DMS53 treated with DMSO at 0.1 percent for 48 hours (cell line): ENCODE measurements around the gene CCDC92B.
A peak's percentile ranks its signal among the peaks of the same experiment; 100 is the strongest.

Source experiments
- DNase-seq: peaks from one replicate; lab custom pipeline; 2025; ENCODE audit not compliant: unreplicated experiment; lab: John Stamatoyannopoulos, UW

CCDC92B gene

DNA sequence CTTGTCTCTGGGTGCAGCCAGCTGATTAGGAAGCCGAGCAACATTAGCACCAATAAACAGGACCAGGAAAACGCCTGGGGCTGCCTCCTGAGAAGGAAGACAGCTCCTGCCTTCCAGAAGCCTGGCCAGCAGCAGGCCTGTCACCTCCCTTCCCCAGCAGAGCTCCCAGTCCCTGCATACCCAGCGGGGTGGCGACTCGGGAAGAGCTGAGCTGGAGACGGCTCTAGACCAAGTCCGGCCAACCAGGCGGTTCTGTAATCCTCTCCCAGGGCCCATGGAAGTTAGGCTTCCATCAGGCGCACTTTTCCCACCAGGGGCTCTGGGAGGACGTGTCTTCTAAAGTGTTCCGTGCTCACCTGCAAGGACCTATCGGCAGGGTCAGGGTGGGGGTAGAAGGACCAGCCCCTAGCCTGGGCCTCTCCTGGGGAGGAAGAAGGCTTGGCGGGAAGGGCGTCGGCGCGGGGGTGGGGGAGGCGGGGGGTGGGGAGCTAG lies 25.9 kb downstream of the CCDC92B start:
- DNase-seq = no peak

DNA sequence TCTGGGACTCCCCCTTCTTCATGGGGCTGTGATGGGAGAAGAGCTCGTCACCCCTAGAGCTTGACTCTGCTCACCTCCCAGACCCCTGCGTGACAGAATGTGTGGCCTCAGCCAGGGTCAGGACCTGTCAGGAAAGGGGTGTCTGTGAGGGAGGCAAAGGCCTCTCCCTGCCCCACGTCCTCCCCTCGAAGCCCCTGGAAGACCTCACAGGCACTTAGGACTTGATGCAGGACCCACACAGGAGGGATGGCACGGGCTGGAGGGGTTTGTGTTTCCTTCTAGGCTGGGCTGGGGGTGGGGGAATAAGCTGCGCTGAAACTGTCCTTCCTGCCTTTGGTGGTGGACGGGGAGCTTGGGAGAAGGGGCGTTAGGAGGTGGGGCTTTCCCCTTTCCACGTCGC lies 26.8 kb downstream of the CCDC92B start:
- DNase-seq = no peak

DNA sequence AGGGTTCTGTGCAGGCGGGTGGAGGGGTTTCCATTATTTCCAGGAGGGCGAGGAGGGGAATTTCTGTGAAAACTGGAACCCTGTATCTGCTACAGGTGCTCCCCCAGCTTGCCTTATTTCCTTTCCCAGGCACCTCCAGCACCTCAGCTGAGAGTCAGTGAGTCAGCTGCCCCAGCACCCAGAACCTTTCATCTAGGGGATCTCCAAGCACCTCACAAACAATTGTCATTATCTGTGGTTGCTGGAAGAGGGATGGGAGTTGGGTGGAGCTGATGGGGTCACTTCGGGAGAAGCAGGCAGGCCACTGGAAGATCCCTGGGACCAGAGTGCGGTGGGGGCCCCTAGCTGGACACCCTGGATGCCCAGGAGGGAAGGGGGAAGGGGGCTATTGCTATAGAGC lies 27.8 kb downstream of the CCDC92B start:
- DNase-seq = no peak

DNA sequence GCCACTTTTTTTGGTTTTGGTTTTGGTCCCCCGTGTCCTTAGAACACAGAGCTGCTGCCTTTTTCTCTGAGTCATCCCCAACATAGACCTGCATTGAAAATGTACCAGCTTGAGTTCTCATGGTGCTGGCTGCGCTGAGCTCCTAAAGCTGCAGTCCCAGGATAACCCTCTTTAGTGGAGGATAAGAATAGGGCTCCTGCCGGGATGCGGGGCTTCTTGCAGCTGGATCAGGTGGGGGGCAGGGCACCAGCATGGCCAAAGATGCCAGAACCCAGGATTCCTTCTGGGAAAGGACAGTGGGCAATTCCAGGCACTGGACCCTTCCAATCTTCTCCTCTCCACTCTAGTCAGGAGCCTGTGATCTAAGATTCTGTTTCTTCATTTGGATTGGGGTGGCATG lies 29.6 kb downstream of the CCDC92B start:
- no peak for DNase-seq

DNA sequence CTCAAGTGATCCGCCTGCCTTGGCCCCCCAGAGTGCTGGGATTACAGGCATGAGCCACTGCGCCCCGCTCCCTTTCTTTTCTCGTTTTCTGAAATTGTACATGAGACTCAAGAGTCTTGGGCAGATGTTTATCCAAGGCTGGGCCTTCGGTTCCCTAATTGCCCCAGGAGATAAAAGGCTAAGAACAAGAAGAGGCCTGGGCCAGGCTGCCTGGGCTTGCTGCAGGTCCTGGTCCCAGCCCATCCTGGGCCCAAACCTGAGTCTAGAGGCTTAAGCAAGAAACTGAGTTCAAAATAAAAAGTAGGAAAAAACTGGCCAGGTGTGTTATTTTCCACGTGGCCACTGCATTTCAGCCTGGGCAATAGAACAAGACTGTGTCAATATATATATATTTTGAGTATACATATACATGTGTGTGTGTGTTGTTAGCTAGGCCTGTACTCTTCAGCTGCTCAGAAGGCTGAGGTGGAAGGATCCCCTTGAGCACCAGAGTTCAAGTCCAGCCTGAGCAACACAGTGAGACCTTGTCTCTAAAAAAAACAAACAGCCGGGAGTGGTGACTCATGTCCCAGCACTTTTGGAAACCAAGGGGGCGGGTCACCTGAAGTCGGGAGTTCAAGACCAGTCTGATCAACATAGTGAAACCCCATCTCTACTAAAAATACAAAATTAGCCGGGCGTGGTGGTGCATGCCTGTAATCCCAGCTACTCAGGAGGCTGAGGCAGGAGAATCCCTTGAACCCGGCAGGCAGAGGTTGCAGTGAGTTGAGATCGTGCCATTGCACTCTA lies 31.1 kb downstream of the CCDC92B start:
- no peak for DNase-seq

DNA sequence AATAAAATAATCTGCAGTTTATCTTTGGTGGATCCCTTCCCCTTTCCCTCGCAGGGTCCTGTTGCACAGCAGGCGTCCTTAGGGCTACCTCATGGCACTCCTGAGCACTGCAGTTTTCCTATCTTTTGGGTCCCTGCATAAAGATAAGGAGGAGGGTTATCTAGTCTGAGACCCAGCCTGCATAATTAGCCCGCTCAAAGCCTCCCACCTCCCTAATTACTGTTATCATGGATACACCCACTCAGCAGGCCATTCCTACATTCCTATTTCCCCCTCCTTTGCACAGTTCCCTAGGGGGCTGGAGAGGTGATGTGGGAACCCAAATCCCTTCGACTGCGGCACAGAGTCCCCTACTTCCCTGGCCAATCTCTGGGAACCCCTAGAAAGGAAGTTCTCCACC lies 32.8 kb downstream of the CCDC92B start:
- DNase-seq = no peak

DNA sequence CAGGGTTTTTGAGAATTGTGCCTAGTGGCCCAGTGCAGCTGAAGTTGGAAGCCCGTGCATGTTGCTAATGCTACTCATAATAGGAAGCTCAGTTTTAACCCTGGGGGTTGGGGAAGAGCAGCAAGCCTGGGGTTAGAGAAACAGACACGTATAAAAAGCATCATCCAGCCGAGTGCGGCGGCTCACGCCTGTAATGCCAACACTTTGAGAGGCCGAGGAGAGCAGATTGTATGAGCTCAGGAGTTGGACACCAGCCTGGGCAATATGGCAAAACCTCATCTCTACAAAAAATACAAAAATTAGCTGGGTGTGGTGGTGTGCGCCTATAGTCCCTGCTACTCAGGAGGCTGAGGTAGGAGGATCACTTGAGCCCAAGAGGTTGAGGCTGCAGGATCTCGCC lies 35.6 kb downstream of the CCDC92B start:
- no peak for DNase-seq

DNA sequence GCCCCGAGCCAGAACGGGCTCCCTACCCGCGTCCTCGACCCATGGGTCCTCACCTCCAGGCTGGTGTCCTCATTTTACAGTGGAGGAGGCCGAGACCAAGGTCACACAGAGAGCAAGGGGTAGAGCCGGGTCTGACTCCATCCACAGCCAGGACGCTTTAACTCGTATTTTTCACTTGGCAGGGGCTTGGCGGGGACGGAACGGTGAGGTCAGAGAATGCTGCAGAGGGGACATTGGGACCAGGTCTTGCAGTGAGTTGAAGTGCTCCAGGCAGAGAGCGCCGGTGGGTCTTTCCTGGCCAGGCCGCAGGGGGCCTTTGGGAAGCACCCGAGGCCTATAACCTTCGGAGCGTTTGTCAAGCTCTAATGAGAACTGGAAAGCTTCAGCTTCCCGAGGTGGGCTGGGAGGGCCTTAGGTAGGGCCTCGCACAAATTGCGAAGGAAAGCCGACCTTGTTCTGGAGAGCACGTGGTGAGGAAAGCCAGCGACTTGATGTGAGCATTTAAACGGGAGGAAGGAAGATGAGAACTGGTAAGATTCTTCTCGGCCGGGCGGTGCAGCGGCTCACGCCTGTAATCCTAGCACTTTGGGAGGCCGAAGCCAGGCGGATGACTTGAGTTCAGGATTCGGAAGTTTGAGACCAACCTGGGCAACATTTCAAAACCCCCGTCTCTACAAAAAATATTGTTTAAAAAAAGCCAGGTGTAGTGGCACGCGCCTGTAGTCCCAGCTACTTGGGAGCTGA lies 37.0 kb downstream of the CCDC92B start:
- DNase-seq = no peak

DNA sequence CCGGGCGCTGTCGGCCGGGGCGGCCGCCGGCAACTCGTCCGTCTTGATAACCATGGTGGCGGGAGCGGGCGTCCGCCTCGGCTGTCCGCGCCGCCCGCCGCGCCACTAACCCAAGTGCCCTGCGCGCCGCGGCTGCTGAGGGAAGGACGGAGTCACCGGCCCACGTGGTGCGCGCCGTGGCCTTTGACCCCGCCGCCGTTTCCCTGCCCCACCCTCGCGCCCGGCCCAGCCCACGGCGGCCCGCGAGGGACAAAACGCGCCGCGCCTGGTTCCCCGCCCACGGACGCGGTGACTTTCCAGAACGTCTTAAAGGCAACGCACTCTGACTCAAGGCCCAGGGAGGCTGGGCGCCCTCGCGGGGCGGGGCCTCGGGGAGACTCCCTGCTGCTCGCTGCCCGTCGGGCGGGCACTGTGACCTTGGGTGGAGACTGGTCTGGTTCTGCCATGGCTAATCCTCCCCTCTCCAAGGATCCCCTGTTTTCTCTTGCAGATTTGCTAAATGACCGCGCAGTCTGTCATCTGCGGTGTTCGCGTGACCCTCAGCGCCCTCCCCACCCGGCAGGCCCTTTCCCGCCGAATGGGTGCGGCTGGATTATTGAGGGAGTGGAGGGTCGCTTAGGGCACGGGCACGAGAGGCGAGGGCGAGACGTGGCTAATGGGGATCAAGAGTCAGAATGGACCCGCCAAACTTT lies 37.7 kb downstream of the CCDC92B start, which contains the start of gene CLUH:
Gene CLUH (minus strand): TSS at position 157 of the 692 bp plus-strand sequence. CDS start 103 bp downstream, at position 54.
- DNase-seq = peak; percentile 79

DNA sequence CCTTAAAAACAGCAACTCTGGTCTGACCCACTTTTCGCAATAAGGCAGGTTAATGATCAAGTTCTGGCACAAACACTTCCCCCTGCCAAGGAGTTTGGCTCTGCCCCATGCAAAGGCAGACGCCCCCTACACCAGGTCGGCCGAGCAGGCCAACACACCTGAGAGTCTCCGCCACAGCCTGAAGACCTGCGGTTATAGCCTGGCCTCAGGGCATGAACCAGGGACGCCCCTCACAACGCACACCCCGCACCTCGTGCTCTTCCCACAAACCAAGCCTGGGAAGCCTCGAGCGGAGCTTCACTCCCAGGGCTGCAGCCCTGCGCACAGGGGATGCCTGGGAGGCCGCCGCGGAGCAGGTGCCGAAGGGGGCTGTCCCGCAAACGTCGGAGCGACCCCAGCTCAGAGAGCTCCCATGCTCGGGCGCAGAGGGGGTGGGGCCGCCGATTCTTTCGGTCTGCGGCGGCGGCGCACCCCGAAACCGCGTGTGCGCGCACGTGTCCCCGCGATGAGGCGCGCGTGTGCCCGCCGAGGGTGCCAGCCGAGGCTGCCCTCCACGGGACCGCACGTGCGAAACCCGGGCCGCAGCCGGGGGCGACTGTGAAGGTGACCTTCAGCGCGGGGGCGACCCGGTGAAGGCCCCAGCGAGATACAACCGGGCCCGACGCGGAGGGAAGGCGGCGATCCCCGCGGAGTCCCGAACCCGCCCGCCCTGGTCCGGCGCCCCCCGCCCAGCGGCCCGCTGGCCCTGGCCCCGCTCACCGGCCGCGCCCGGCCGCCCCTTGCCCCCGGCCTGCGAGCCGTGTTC lies 38.4 kb downstream of the CCDC92B start:
- DNase-seq = no peak

DNA sequence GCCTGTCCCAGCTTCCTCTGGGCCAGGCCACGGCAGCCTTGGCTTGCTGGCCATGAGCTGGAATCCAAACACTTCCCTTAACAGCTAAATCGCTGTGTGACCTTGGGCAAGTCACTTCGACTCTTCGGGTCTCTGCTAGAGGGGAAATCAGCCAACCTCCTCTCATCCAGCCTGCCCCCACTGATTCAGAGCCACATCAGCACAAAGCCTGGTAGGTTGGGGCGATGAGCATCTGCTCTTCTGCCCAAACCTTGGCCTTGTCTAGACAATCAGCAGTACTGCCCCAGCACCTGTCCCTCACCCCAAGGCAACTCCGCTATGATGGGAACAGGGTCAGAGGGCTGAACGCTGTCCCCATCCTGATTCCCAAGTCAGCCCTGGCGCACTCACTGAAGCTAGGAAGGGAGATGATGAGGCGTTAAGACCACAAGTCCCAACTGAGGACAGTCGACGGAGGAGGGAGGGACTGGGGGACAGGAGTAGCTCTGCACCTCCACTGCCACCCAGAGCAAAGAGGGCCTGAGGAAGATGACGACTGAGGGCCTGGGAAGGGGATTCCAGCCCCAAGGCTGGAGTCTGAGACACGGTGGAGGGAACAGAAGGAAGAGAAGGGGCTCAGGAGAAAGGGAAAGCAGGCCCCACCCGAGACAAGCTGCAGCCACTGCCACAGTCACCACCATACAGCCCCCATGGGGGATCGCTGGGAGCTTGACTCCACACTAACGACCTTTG lies 39.2 kb downstream of the CCDC92B start:
- DNase-seq = no peak

DNA sequence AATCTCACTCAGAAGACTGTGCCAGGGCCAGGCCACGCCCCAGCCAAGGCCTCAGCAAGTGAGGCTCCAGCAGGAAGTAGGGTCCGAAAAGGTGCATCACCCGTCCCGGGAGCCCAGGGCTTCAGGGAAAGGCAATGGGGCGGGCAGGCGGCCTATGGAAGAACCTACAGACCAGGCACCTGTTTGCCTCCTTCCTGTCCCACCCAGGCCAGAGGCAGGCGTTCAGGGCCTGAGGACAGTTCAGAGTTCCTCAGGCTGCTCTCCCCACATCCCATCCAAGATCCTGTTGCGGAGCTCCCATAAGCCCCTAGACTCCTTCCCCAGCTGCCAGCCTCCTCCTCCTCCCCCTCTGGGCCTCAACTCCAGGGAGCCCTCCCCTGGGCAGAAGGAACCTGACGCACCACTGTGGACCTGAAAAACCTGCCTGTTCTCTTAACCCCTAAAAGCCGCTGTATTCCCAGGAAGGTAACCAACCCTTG lies 40.2 kb downstream of the CCDC92B start:
- DNase-seq = no peak

DNA sequence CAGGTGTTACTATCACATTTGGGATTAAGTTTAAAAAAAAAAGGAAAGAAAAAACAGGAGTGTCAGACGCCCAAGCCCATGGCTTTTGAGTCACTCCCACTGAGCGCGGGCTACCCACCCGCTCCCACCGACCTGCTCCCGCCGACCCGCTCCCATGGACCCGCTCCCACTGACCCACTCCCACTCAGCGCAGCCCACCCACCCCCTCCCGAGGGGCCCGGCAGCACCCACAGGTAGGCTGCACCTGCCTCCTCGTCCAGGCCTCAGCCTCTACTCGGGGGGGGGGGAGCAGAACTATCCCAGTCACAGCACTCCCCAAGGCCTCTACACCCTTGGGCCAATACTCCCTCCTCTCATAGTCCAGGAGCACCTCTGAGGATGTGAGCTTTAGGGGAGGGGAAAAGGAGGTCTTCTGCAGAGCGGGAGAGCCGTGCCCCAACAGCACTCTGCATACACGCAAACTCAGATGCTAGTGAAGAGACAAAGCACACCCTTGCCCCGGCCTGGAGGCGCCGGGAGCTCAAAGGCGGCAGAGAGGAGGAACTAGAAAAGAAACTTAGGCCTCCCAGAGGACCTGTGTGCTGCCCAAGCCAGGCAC lies 40.8 kb downstream of the CCDC92B start:
- DNase-seq = no peak

DNA sequence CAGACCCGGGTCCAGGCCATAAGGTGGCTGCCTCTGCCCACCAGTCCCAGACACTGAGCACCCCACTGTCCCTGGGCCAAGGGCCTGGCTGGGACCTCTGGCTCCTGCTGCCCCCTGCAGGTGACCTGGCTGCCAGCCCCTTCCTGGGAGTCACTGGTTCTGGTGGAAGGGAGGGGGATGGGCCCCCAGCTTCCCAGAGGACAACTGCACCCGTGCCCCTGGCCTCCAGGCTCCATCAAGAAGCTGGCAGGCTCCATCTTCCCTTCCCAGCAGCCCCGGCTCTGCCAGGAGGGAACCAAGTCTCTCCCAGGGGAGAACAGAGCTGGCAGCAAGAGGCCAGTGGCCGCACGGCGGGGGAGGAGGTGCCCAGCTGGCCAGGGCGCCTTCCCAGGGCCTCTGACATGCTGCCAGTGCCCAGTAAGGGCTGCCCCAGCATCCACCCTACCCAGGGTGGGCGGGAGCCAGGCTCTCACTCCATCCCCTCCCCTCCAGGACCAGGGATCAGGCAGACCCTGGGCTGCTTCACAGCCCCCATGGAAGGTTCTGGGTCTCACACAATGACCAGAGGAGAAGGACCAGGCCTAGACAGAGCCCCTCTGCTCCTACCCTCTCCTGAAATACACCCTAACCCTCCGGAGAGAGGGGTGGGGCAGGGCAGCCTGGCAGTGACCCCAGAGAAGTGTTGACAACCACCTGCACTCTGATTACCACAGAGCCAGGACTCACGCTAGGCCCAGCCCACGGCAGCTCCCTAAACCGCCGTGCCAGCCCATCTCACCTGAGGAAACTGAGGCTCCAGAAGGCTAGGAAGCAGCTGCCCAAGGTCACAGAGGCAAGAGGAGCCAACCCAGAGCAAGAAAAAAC lies 41.5 kb downstream of the CCDC92B start:
- DNase-seq = no peak

DNA sequence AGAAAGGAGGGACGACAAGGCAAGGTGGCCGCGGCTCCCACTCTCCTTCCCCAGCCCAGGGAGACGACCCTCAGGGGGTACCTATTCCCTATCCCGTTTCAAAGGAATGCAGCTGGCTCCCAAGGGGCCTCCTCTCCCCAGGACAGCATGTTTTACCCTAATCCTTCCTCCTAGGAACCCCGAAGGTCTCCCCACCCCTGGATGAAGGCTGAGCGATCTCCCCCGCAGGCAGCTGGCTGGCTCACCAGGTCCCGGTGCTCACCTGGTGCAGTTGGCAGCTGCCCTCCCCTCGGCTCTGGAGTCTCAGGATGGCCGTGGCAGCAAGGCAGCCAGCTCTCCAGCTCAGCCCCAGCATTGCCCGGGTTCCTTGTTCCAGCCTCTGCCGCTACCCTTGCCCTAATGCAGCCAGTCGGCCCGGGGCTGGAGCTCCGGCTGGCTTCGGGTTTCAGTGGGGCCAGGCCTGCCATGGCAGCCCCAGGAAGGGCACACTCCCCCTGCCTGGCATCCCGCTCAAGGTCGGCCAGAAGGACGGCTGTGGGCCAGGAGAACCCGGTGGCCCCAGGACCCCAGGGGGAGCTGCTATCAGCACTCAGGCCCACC lies 42.4 kb downstream of the CCDC92B start:
- no peak for DNase-seq

DNA sequence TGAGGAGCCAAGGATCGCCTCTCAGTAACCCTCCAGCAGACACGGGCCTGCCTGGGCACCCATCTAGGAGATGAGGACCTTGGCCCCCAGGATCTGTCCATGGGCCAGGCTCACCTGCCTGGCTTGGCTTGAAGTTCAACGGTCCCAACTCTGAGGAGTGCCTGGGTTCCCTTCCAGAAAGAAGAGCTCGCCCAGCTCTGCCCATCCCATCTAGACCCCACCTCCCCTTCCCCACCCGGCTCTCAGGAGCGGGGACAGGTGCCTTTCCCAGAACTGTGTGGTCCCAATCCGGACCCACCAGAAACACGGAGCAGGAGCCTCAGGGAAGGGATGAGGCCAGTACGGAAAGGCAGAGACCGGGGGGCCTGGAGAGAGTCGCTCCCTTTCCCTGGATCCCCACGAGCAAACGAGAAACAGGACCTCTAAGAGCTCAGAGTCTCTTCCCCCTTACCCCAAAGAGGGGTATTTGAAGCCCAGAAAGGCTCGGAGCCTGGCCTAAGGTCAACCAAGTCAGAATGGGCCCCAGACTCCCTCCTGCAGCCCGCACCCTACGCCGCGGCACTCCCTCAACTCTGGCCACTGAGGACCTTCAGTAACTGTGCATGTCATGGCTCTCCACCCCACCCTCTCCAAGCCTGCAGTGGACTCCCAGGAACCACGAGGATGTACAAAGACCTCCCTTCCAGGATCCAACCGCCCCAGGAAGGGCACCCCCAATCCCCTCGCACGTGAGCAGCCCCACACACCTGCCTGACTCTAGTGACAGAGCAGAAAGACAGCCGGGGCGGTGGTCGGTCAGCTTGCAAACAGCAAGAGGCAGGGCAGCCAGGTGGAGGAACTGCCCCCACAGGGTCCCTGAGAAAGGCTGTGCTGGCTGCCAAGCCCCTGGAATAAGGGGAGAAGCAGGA lies 43.3 kb downstream of the CCDC92B start:
- DNase-seq = no peak

DNA sequence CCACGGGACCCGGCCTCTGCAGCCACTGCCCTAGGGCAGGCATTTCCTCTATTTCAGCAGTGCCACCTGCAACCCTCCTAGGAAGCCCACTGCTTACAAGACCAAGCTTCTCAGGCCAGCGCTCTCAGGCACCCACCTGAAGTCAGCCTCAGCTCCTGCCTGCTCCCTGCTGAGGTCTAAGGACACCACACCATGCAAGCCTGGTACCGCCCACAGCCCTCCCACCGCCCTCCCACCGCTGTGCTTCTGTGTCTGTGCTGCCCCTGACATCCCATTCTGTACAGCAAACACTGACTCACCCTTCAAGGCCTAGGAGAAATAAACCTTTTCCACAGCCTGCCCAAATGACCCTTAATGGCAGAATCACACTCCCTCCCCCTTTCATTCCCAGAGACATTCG lies 44.2 kb downstream of the CCDC92B start:
- no peak for DNase-seq
